Measurements from ENCODE around the gene SPACA7. TPM values are rescaled to one million over a fixed set of nuclear protein-coding genes. Genes with fewer than 3 reads are reported as not detected.

The SPACA7 gene
- total RNA-seq, 2 donors from 2014 or later = not detected

- no peak for TF ChIP-seq CTCF (IDR thresholded peaks at IDR 0.05)
- no peaks in the 10 kb centered on the region for H3K27me3 ChIP-seq (replicated peaks; ENCODE audit: insufficient read depth)
- no peaks in the 10 kb centered on the region for H3K4me1 ChIP-seq (ENCODE audit: control insufficient read depth in 1 of 2, low read depth in 2 of 2)
- H3K9me3 ChIP-seq = peaks cover 4% of the 10 kb centered on the region
- H3K4me3 ChIP-seq = no peak overlapping the region
- DNase-seq (ENCODE audit: low spot score) (no peak), ATAC-seq (ENCODE audit: insufficient number of reproducible peaks, low FRiP score, low read depth) (no peak)
- H3K27ac ChIP-seq = no peak overlapping the region
- H3K36me3 ChIP-seq = no peaks in the 10 kb centered on the region
These were observed 80.9 kb downstream of the SPACA7 start for GRCh38 chr13:112457081-112457480.

- H3K27ac ChIP-seq = no peak overlapping the region
- H3K9me3 ChIP-seq = peaks cover 4% of the 10 kb centered on the region
- TF ChIP-seq CTCF (IDR thresholded peaks at IDR 0.05) = no peak
- H3K36me3 ChIP-seq = no peaks in the 10 kb centered on the region
- H3K27me3 ChIP-seq (replicated peaks; ENCODE audit: insufficient read depth) = no peaks in the 10 kb centered on the region
- H3K4me1 ChIP-seq (ENCODE audit: control insufficient read depth in 1 of 2, low read depth in 2 of 2) = no peaks in the 10 kb centered on the region
- no peak for DNase-seq (ENCODE audit: low spot score)
- ATAC-seq (ENCODE audit: insufficient number of reproducible peaks, low FRiP score, low read depth) = no peak
- no peak overlapping the region for H3K4me3 ChIP-seq
These were observed 81.3 kb downstream of the SPACA7 start for GRCh38 chr13:112457485-112457884.

DNA sequence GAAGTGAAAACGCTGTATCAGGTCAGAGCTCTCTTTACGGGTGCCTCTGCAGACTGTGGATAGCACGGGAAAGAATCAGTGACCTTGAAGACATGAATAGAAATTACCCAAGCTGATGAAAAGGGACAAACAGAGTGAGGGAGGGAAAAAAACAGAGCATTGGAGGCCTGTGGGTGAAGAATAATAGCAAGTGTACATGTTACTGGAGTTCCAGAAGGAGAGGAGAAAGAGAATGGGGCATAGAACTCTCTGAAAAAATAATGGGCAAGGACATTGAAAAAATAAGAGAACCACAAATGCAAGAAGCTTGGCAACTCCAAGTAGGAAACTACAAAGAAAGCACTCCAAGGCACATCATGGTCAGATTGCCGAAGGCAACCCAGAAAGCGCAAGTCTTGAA is 86.3 kb downstream of the SPACA7 start:
- no peak for TF ChIP-seq CTCF (IDR thresholded peaks at IDR 0.05)
- no peaks in the 10 kb centered on the region for H3K4me1 ChIP-seq (ENCODE audit: control insufficient read depth in 1 of 2, low read depth in 2 of 2)
- DNase-seq (ENCODE audit: low spot score) (no peak), ATAC-seq (ENCODE audit: insufficient number of reproducible peaks, low FRiP score, low read depth) (no peak)
- H3K36me3 ChIP-seq = no peaks in the 10 kb centered on the region
- H3K9me3 ChIP-seq = peaks cover 6% of the 10 kb centered on the region
- H3K4me3 ChIP-seq = no peak overlapping the region
- H3K27ac ChIP-seq = no peak overlapping the region
- no peaks in the 10 kb centered on the region for H3K27me3 ChIP-seq (replicated peaks; ENCODE audit: insufficient read depth)

DNA sequence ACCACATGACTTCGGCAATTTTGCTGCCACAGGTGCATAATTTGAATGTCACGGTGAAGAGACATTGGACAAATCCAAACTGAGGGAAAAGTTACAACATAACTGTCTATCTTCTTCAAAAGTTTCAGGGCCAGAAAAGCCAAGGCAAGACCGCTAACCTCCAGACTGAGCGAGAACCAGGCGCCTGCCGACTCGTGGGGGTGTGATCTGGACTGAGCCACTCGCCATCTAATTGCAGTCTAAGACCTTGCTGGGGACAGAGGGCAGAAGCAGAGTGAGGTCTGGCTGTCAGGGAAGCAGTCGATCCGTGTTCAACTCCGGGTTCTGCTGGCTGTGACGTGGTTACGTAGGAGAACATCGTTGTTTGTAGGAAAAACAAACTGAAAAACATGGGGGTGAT is 88.6 kb downstream of the SPACA7 start:
- no peak for DNase-seq (ENCODE audit: low spot score)
- no peak for ATAC-seq (ENCODE audit: insufficient number of reproducible peaks, low FRiP score, low read depth)

More for the DNA sequence above, 88.6 kb downstream of the SPACA7 start:
- H3K9me3 ChIP-seq = peaks cover 5% of the 10 kb centered on the region
- H3K4me1 ChIP-seq (ENCODE audit: control insufficient read depth in 1 of 2, low read depth in 2 of 2) = no peaks in the 10 kb centered on the region
- no peaks in the 10 kb centered on the region for H3K27me3 ChIP-seq (replicated peaks; ENCODE audit: insufficient read depth)
- no peak for TF ChIP-seq CTCF (IDR thresholded peaks at IDR 0.05)
- H3K4me3 ChIP-seq = no peak overlapping the region
- no peaks in the 10 kb centered on the region for H3K36me3 ChIP-seq
- no peak overlapping the region for H3K27ac ChIP-seq

Data from thoracic aorta (tissue), 2 donors.